GM12878 (cell line): ENCODE measurements around the gene WNT9A.

Experiments
- ATF3 ChIP-seq: IDR thresholded peaks from 2 replicates; pipeline ENCODE4 v1.6.1; 2011; ENCODE audit warnings: low read depth, mild to moderate bottlenecking, low read length, moderate library complexity, borderline replicate concordance; ENCODE audit errors: extremely low read depth
- ATF7 ChIP-seq: fragments of 450-650 bp; IDR thresholded peaks from 2 replicates; pipeline ENCODE4 v1.6.1; 2016; ENCODE audit warnings: low read depth, mild to moderate bottlenecking
- CHD1 ChIP-seq: IDR thresholded peaks from 2 replicates; pipeline ENCODE4 v1.6.1; 2012; ENCODE audit warnings: low read depth, low read length, improper control_type of control experiment
- CTCF ChIP-seq, 3 experiments: IDR thresholded peaks in 2 of 3; conservative IDR thresholded peaks in 1 of 3; 2 replicates each; pipeline ENCODE4 v1.5.1; 2011; ENCODE audit warnings: low read depth in 3 of 3, low read length in 3 of 3, mild to moderate bottlenecking in 3 of 3, control low read depth in 2 of 3, moderate library complexity in 2 of 3, inconsistent platforms in 1 of 3, mixed read lengths in 1 of 3; ENCODE audit not compliant: control insufficient read depth in 2 of 3, insufficient read depth in 1 of 3; ENCODE audit errors: extremely low read depth in 1 of 3
- GABPA ChIP-seq: IDR thresholded peaks from 2 replicates; pipeline ENCODE4 v1.6.1; 2014; ENCODE audit warnings: antibody characterized with exemption, low read depth, mild to moderate bottlenecking, inconsistent platforms
- NBN ChIP-seq: fragments of 450-650 bp; IDR thresholded peaks from 2 replicates; pipeline ENCODE4 v1.6.1; 2016
- POLR2A ChIP-seq: IDR thresholded peaks from 2 replicates; pipeline ENCODE4 v1.6.1; 2011; ENCODE audit warnings: low read depth, mild to moderate bottlenecking, low read length
- RAD21 ChIP-seq: IDR thresholded peaks from 2 replicates; pipeline ENCODE4 v1.6.1; 2011; ENCODE audit warnings: mild to moderate bottlenecking, low read depth, low read length, moderate library complexity; ENCODE audit not compliant: insufficient read depth
- SMARCA5 ChIP-seq: fragments of 450-650 bp; IDR thresholded peaks from 2 replicates; pipeline ENCODE4 v1.6.1; 2017; ENCODE audit warnings: mild to moderate bottlenecking
- SMC3 ChIP-seq: IDR thresholded peaks from 2 replicates; pipeline ENCODE4 v1.6.1; 2011; ENCODE audit warnings: low read length, improper control_type of control experiment, borderline replicate concordance
- SPI1 ChIP-seq: IDR thresholded peaks from 2 replicates; pipeline ENCODE4 v1.6.1; 2011; ENCODE audit warnings: low read depth, mild to moderate bottlenecking, low read length, moderate library complexity, borderline replicate concordance; ENCODE audit not compliant: insufficient read depth
- SRF ChIP-seq, 2 experiments: IDR thresholded peaks; 2 replicates each; pipeline ENCODE4 v1.6.1; 2011; ENCODE audit warnings: low read depth in 2 of 2, low read length in 2 of 2, mild to moderate bottlenecking in 1 of 2, moderate library complexity in 1 of 2

GRCh38 chr1:227946624-227947385, 927 bp downstream of the WNT9A start:
- no peak for TF ChIP-seq CHD1
- peak; percentile 39 to 63 (median 42); a peak in 5 of 6 replicates for TF ChIP-seq CTCF (IDR thresholded peaks at IDR 0.05 in 2 of 3, conservative IDR thresholded peaks at IDR 0.05 in 1 of 3; ENCODE audit: control insufficient read depth in 2 of 3, extremely low read depth in 1 of 3, insufficient read depth in 1 of 3, low read depth in 3 of 3, low read length in 3 of 3)
- TF ChIP-seq GABPA: no peak
- peak; percentile 48; the same call in 1 of the 2 replicates for TF ChIP-seq SMC3
- no peak for TF ChIP-seq SRF (IDR thresholded peaks at IDR 0.05; ENCODE audit: low read depth in 2 of 2, low read length in 2 of 2)
- TF ChIP-seq SMARCA5: no peak
- TF ChIP-seq NBN: no peak
- TF ChIP-seq RAD21: peak; percentile 72
- no peak for TF ChIP-seq SPI1
- no peak for TF ChIP-seq ATF3
- no peak for TF ChIP-seq POLR2A
- TF ChIP-seq ATF7: no peak
